Jurkat, Clone E6-1 (cell line): ENCODE measurements around the gene KRTAP4-12.
"Not testable (repeated sequence)": the region's sequence is repeated elsewhere in the genome, so short reads cannot be mapped to it uniquely, and the experiment has no call there.

Experiments
- DNase-seq: peaks from one replicate; pipeline ENCODE4 v3.0.0-alpha.2; 2011; ENCODE audit warnings: low read depth, low spot score
- H3K4me3 ChIP-seq: 2 replicates; pipeline ENCODE4 v1.5.1; 2011; ENCODE audit warnings: mild to moderate bottlenecking, low read length, control low read depth, moderate library complexity

KRTAP4-12 gene

GRCh38 chr17:41131979-41132378 is 8.0 kb upstream of the KRTAP4-12 start:
- no peak for DNase-seq
- no peak overlapping the region for H3K4me3 ChIP-seq

GRCh38 chr17:41127371-41127770 is 3.4 kb upstream of the KRTAP4-12 start:
- no peak overlapping the region for H3K4me3 ChIP-seq
- no peak for DNase-seq

- DNase-seq, result no peak
- H3K4me3 ChIP-seq, result no peak overlapping the region
These were observed 2.4 kb upstream of the KRTAP4-12 start for GRCh38 chr17:41126412-41126811.

GRCh38 chr17:41125064-41125463 is 1.1 kb upstream of the KRTAP4-12 start:
- DNase-seq, result no peak
- no peak overlapping the region for H3K4me3 ChIP-seq

- not testable (repeated sequence) for H3K4me3 ChIP-seq, DNase-seq
These were observed 541 bp downstream of the KRTAP4-12 start for GRCh38 chr17:41123292-41123990.

GRCh38 chr17:41121742-41122141 is 2.2 kb downstream of the KRTAP4-12 start:
- H3K4me3 ChIP-seq, result no peak overlapping the region
- DNase-seq, result no peak

GRCh38 chr17:41119696-41120690 is 4.0 kb downstream of the KRTAP4-12 start:
- not testable (repeated sequence) for DNase-seq, H3K4me3 ChIP-seq

GRCh38 chr17:41118721-41119120 is 5.3 kb downstream of the KRTAP4-12 start:
- DNase-seq, result no peak
- H3K4me3 ChIP-seq, result no peak overlapping the region

- DNase-seq, H3K4me3 ChIP-seq: not testable (repeated sequence)
These were observed 6.1 kb downstream of the KRTAP4-12 start, which contains the start of gene KRTAP4-11 for GRCh38 chr17:41117846-41118386. TSS of gene KRTAP4-11 (minus strand) at chr17:41118373. CDS start at chr17:41118315, 58 bp downstream.

- no peak for DNase-seq
- H3K4me3 ChIP-seq, result no peak overlapping the region
These were observed 7.7 kb downstream of the KRTAP4-12 start for GRCh38 chr17:41116297-41116696.

GRCh38 chr17:41111151-41111885 is 12.7 kb downstream of the KRTAP4-12 start:
- no peak for DNase-seq
- no peak overlapping the region for H3K4me3 ChIP-seq

GRCh38 chr17:41108728-41109386 is 15.1 kb downstream of the KRTAP4-12 start:
- H3K4me3 ChIP-seq, DNase-seq: not testable (repeated sequence)

GRCh38 chr17:41107941-41108450 is 16.0 kb downstream of the KRTAP4-12 start:
- no peak for DNase-seq
- H3K4me3 ChIP-seq, result no peak overlapping the region

GRCh38 chr17:41105347-41105746 is 18.6 kb downstream of the KRTAP4-12 start, which contains the start of gene KRTAP4-9:
TSS of gene KRTAP4-9 (plus strand) at chr17:41105389. CDS start at chr17:41105389, 0 bp downstream.
- not testable (repeated sequence) for H3K4me3 ChIP-seq, DNase-seq

- DNase-seq, H3K4me3 ChIP-seq: not testable (repeated sequence)
These were observed 19.5 kb downstream of the KRTAP4-12 start for GRCh38 chr17:41104386-41105038.

- no peak for DNase-seq
- no peak overlapping the region for H3K4me3 ChIP-seq
These were observed 20.1 kb downstream of the KRTAP4-12 start for GRCh38 chr17:41103896-41104295.

- DNase-seq, result no peak
- H3K4me3 ChIP-seq, result no peak within 1 kb of the TSS
These were observed 22.3 kb downstream of the KRTAP4-12 start, which contains the start of gene KRTAP4-16 for GRCh38 chr17:41101586-41102259. TSS of gene KRTAP4-16 (minus strand) at chr17:41102209. CDS start at chr17:41102209, 0 bp downstream.
